Glomerular visceral epithelial cell (primary cell): Measurements from ENCODE around the gene KRT26.
"Not testable (repeated sequence)": the region's sequence is repeated elsewhere in the genome, so short reads cannot be mapped to it uniquely, and the experiment has no call there.

Experiments used
- DNase-seq: peaks from one replicate; pipeline ENCODE4 v3.0.0-alpha.2; 2016; ENCODE audit errors: extremely low spot score

KRT26 gene, protein sequence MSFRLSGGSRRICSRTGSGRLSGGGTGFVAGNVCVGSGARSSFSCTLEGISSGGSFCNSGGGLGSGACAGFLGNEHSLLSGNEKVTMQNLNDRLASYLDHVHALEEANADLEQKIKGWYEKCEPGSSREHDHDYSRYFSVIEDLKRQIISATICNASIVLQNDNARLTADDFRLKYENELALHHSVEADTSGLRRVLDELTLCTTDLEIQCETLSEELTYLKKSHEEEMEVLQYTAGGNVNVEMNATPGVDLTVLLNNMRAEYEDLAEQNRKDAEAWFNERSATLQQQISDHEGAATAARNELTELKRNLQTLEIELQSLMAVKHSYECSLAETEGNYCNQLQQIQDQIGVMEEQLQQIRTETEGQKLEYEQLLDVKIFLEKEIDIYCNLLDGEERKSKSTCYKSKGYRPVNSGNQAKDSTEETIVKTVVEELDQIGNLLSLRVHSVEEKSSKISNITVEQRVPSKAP

DNA sequence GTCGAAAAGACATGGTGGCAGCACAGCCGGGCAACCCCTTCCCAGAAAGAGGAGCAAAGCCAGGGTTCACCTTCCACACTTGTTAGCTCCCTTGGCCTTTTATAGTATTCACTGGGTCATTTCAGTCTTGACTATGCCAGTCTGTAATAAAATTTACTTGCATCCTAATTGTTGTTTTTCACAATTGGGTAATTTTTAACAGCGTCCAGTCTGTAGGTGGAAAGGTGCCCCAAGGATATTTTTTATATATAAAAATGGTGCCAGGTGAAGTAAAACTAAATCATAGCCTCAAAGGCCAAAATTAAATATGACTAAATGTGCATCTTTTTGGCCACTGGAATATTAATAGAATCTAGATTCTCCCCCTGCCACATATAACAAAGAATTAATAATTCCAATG lies at the start of gene KRT26:
KRT26 (minus strand) TSS at position 101 of the 400 bp plus-strand sequence; CDS start at position 13, 88 bp downstream.
- no peak for DNase-seq

DNA sequence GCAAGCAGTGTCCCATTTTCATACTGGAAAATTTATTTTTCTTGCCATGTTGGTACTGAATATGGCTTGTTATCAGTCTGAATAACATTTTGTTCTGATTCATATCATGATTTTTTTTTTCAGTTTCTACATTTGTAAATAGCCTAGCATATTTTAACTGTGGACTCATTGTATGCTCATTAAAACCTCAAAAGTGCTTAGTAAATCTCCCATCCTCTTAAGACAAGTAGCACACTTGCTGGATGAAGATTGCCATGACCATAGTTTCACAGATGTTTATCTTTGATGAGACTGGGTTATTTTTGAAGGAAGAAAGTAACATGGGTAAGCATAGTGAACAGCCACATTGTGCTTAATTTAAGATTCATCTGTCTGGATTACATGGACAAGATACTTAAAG lies 49.5 kb upstream of the KRT26 start:
- no peak for DNase-seq

DNA sequence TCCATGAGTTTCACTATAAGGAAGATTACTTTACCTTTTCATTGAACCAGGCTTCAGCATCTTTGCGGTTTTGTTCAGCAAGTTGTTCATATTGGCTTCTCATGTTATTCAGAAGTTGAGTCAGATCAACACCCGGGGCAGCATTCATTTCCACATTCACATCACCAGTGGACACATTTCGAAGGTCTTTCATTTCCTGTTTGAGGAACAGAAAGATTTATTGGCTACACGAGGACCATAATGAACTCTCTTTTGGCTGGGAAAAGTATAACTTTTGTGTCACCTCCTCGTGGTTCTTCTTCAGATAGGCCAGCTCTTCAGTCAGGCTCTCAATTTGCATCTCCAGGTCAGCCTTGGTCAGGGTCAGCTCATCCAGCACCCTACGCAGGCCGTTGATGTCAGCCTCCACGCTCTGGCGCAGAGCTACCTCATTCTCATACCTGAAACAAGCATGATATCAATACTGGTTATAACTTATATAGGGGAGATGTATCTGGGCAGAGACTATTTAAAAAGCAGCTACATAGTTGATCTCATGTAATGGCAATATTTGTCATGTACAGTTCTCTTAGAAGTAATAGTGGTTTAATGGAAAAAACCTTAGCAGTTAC lies 48.3 kb upstream of the KRT26 start:
- DNase-seq = no peak

DNA sequence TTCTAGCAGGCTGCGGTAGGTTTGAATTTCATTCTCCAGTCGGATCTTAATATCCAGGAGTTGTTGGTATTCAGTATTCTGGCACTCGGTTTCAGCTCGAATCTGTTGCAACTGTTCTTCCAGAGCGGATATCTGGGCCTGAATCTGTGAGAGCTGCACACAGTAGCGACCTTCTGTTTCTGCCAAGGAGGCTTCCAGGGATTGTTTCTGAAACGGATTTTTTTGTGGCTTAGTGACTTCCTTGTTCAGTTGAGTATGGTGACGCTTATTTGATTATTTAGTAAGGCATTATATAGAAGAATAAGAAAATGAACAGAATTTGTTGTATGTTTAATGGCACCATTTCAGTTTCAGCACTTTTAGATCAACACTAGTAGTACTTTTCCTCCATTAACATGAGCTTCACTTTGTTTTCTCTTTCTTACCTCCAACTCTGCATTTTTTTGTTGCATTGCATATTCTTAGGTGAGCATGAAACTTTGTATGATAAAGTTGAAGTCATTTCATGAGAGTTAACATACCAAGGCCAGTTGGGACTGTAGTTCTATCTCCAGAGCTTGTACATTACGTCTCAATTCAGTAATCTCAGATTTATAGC lies 47.6 kb upstream of the KRT26 start:
- peak; percentile 17 for DNase-seq

DNA sequence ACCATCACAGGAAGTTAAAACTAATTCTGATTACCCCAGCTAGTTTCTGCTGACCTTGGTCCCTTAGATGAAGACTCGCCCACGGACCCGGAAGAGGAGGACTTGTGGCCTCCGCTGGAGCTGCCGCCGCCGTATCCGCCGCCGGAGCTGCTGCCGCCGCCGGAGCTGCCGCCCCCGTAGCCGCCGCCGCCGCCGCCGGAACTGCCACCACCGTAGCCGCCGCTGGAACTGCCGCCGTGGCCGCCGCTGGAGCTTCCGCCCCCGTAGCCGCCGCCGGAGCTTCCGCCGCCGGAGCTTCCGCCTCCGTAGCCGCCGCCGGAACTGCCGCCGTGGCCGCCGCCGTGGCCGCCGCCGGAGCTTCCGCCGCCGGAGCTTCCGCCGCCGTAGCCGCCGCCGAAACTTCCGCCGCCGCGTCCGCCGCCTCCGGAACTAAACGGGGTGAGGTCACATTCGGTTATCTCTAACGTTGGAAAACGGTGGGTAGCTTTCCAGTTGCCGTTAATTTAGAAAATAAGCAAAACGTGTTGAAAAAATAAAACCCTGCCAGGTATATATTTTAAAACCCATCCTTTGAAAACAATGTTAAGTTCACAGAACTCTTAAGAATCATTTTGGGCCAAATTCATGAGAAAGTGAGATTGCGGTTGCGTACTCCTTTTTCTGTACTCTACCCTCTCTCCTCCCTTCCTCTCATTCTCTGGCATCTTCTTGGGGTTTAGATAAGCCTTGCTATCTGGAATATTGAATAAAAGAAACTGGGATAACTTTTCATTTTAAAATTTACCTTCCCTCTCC lies 46.9 kb upstream of the KRT26 start:
- peak; percentile 89 for DNase-seq

DNA sequence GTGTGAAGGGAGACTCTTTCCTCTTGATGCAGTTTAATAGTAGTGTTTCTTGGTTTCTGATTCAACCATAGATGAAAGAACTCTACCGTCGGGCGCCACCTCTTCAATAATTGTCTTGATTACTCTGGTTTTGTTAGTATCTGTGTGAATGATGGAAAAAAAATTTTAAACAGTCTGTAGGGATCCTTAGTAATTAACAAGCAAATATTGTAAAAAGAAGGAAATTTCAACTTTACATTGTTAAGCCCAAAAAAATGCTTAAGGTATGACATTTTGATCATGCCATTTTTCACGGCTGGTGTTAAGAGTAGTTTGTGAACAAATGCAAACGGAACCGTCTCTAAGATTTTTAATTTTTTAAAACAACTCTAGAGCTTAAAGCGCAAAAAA lies 46.3 kb upstream of the KRT26 start:
- DNase-seq = no peak

DNA sequence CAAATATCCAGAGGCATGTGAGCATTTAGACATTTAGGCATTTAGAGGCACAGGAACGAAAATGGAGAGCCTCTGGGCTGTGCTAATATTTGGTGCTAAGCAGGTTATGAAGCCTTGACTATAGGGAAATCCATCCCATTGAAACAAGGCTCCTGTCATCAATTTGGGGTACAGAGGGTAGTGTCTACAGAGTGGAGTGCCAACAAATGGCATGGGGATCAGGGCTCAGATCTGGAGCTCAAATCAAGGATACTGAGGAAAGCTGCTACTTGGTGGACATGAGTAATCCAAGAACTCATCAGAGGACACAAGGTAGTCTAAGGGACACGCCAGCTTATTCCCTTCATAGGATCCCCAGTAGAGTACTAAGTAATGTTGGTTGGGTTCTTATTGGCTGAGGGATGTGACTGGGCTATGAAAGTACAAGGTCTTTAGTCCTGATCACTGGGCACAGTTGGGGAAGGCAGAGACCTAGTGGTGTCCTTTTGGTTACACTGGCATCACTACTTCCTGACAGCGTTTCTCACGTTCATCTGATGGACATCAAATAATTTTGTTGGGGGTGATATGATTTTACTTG lies 45.2 kb upstream of the KRT26 start:
- no peak for DNase-seq

DNA sequence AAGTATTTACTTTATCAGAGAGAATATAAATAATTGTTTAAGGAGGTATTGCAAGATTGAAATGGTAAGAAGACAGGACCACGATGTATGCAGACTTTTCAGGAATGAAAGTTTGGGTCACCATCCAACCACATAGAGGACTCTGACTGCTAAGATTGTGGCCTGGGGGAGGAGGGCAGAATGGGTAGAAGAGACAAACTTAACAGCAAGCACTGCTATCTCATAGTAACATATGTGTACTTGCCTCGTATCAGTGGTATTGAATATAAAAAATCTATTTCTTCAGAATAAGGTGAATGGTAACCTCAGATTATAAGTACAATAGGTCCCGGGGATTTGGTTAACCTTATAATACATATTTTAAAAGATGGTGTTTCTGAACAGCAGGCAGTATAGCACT lies 44.6 kb upstream of the KRT26 start:
- DNase-seq = no peak

DNA sequence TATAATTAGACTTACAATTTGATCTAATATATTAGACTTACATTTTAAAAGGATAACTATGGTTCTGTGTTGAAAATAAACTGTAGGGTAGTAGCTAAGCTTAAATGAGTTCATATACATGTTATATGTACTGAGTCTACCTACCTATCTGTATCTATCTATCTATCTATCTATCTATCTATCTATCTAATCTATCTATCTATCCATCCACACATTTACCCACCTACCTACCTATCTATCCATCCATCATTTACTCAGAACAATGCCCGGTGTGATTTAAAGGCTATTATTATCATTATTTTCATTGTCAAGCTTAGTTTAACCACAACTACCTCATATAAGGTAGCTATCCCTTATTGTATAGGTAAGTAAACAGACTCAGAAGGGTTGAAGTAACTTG lies 43.4 kb upstream of the KRT26 start:
- no peak for DNase-seq

DNA sequence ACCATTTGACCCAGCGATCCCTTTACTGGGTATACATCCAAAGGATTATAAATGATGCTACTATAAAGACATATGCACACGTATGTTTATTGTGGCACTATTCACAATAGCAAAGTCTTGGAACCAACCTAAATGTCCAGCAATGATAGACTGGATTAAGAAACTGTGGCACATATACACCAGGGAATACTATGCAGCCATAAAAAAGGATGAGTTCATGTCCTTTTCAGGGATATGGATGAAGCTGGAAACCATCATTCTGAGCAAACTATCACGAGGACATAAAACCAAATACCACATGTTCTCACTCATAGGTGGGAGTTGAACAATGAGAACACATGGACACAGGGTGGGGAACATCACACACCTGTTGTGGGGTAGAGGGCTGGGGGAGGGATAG lies 42.7 kb upstream of the KRT26 start:
- DNase-seq = not testable (repeated sequence)

DNA sequence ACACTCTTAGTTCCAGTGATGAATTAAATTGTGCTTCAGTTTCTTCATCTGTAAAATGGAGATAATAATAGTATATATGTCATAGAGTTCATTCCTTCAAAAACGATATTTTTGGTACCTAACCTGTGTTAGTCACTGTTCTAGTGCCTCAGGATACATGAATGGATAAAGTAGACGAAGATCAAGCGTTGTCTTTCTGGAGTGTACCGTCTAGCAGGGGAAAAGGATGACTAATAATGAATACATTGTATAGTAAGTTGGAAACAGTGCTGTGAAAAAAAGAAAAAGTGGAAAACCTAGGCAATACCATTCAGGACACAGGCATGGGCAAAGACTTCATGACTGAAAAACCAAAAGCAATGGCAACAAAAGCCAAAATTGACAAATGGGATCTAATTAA lies 41.8 kb upstream of the KRT26 start:
- no peak for DNase-seq

DNA sequence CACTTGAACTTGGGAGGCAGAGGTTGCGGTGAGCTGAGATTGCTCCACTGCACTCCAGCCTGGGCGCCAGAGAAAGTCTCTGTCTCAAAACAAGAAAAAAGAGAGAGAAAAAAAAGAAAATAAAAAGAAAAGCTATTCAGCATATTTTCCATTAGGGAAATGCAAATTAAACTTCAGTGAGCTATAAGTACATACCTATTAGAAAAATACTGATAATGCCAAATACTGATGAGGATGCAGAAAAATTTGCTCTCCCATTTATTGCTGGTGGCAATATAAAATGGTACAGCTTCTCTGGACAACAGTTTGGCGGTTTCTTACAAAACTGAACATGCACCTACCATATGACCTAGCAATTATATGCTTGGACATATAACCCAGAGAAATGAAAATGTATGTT lies 40.6 kb upstream of the KRT26 start:
- no peak for DNase-seq

DNA sequence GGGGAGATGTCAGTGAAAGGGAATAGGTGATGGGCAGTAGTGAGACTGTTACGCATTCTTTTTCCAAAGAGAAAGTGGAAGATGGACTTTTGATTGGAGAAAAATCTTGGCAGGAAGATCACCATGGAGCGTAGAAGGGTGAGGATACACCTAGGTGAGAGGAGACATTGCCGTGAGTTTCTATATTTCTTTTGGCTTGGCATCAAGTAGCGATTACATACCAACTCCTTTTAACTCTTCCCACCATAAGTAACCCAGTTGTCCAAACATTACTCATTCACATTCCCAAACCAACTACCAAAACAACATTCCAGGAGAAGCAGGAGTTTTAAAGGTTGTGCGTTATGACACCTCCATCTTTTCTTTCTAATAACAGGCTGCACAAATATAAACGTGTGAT lies 38.5 kb upstream of the KRT26 start:
- peak; percentile 73 for DNase-seq

DNA sequence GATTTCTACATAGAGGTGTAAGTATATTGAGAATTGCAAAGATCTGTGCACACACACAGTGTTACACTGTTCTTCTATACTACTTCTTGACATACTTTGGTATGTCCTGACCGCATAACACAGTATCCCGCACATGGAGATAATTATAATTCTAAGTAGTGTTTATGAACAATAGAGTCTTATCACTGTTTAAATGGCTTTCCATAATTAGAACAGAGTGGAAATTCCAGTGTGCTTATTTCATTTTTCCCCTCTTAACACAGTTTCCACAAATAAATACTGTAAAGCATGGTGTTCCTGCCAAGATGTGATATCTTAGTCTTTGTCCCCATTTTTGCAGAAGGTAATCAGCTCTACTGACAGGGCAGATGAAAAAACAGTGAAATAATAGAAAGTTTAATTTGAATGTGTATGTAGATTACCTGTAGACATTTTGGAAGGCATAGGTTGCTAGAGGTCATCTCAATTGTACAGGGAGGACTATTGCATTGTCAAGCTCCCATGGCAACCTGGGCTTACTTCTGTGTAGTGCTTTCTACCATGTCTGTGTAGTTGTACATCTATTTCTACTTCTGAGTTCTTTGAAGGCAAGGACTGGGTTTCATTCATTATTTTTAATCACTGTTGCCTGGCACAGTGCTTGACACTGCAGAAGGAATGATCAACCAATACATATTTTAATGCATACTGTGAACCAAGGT lies 37.9 kb upstream of the KRT26 start:
- DNase-seq = no peak

DNA sequence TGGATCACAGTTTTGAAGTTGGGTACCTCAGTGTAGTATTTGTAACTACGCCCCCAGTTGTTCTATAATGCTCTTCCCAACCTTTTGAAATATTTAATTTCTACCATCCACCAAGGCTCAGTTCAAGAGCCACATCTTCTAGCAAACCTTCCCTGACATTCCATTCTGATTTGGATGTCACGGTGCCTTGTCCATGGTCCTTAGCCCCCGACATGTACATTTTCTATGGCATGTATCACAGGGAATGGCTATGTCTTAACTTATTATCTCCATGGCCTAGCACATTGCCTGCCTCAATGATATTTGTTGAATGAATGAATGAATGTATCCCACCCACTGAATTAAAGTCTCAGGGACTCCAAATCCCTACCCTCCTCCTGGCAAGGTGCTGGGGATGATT lies 34.1 kb upstream of the KRT26 start:
- no peak for DNase-seq

DNA sequence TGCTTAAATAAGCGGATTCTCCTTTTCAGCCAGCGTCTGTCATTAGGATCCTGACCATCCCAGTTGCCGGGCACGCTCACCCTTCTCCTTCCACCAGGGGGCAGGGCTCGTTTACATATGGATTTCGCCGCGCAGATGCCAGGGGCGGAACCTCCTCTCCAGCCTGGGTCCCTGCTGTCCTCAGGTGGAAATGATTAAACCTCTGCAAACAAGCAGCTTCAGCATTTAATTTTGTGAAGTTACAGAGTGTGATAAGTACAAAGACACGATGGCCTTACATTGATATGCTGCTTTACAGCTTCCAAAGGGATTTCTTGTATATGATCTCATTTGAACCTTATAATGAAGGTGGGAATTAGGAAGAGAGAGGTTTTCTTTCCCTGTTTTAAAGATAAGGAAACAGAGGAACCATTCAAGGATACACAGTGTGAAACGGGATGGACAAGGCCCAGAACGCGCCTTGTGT lies 31.6 kb upstream of the KRT26 start:
- peak; percentile 81 for DNase-seq

DNA sequence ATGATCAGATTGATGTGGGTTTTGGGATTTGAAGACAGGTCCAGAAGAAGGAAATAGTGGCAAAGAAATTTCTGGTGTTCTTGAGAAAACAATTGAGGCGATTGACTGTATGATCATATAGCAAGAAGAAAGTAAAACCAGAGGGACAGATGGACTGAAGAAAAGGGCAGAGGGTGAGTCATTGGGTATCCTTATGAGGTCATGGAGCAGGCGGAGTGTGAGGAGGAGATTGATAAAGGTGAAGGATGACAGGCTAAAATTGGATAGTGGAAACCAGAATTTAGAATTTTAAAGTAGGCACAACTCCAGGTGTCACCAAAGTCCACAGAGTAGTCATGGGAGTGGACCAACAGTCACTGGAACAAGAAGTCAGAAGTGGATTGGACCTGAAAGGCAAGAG lies 29.2 kb upstream of the KRT26 start:
- DNase-seq = no peak

DNA sequence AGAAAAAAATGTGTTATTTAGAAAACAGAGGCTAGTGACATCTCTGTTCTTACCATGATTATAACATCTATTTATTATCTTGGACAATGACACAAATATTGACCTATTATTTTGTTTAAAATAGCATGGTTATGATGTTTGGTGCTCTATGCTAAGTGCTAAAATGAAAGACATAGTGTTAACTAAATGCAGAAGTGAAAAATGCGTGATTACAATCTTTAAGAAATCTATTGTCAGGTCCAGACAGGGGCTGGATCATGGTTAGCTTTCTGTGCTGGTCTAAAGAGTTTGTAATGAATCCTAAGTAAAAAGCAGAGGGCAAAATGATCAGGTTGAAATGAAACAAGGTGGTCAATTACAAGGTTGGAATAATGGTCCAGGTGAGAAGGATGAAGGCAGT lies 28.4 kb upstream of the KRT26 start:
- DNase-seq = no peak

DNA sequence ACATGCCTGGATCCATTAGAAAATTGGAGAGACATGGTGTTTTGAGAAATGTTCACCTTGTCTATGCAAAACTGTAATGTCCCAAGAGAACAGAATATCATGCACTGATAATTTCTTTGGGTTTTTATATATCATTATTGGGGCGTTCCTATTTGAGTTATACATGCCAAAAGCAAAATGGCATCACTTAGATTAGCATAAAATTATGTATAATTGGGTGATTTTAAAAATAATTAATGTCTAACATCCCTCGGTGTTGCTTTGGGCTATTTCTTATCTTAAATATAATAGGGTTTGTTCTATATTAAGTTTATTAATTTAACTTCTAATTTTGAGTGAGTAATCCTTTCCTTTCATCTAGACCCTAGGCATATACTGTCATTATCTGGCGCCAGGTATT lies 27.9 kb upstream of the KRT26 start, which contains the start of gene KRT28:
KRT28 (minus strand) TSS at position 101 of the 400 bp plus-strand sequence; CDS start at position 35, 66 bp downstream.
- DNase-seq = no peak

DNA sequence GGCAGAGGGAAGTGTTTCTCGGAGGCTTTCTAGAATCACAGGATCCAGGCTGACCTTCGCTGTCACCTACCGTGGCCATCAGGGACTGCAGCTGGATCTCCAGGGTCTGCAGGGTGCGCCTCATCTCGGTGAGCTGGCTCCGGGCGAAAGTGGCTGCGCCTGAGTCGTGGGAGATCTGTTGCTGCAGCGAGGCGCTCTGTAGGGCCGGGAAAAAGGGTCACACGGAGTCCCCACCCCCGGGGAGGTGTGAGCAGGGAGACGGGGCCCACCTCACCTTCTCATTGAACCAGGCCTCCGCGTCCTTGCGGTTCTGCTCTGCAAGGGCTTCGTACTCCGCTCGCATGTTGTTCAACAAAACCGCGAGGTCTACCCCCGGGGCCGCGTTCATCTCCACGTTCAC lies 24.8 kb upstream of the KRT26 start:
- no peak for DNase-seq
